SK-N-SH (cell line): Measurements from ENCODE around the gene ROBO4.

Experiments used
- EP300 ChIP-seq, 2 experiments: IDR thresholded peaks; 2 replicates each; pipeline versions ENCODE4 v1.4.0 to v1.6.1; 2012; ENCODE audit warnings: borderline replicate concordance in 1 of 2, low read depth in 1 of 2, low read length in 1 of 2
- IRF3 ChIP-seq: fragments of 150-350 bp; IDR thresholded peaks from 2 replicates; pipeline ENCODE4 v1.6.1; 2016; ENCODE audit warnings: mild to moderate bottlenecking, low read depth, low read length
- POLR2AphosphoS5 ChIP-seq: IDR thresholded peaks from 2 replicates; pipeline ENCODE4 v1.6.1; 2012; ENCODE audit warnings: low read depth, low read length
- TAF1 ChIP-seq: IDR thresholded peaks from 2 replicates; pipeline ENCODE4 v1.6.1; 2012; ENCODE audit warnings: low read depth, mild to moderate bottlenecking, low read length, moderate library complexity, borderline replicate concordance
- TEAD4 ChIP-seq: IDR thresholded peaks from 2 replicates; pipeline ENCODE4 v1.4.0; 2012; ENCODE audit warnings: mild to moderate bottlenecking, borderline replicate concordance; ENCODE audit not compliant: insufficient read depth
- USF1 ChIP-seq: IDR thresholded peaks from 2 replicates; pipeline ENCODE4 v1.4.0; 2012; ENCODE audit warnings: low read depth, borderline replicate concordance
- YY1 ChIP-seq: IDR thresholded peaks from 2 replicates; pipeline ENCODE4 v1.4.0; 2012; ENCODE audit warnings: low read depth, mild to moderate bottlenecking
- TF ChIP-seq, protein P1 (sequence below): fragments of 200-600 bp; sonication (generic); IDR thresholded peaks from 2 replicates; pipeline ENCODE4 v1.6.1; 2017; ENCODE audit warnings: antibody characterized with exemption, mild to moderate bottlenecking, moderate library complexity

GRCh38 chr11:124877631-124877909 lies 20.1 kb downstream of the ROBO4 start:
- TF ChIP-seq POLR2AphosphoS5, result no peak
- TF ChIP-seq YY1, result no peak
- no peak for TF ChIP-seq TAF1
- TF ChIP-seq, protein P1, sequence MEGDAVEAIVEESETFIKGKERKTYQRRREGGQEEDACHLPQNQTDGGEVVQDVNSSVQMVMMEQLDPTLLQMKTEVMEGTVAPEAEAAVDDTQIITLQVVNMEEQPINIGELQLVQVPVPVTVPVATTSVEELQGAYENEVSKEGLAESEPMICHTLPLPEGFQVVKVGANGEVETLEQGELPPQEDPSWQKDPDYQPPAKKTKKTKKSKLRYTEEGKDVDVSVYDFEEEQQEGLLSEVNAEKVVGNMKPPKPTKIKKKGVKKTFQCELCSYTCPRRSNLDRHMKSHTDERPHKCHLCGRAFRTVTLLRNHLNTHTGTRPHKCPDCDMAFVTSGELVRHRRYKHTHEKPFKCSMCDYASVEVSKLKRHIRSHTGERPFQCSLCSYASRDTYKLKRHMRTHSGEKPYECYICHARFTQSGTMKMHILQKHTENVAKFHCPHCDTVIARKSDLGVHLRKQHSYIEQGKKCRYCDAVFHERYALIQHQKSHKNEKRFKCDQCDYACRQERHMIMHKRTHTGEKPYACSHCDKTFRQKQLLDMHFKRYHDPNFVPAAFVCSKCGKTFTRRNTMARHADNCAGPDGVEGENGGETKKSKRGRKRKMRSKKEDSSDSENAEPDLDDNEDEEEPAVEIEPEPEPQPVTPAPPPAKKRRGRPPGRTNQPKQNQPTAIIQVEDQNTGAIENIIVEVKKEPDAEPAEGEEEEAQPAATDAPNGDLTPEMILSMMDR, result no peak
- TF ChIP-seq EP300 (IDR thresholded peaks at IDR 0.05; ENCODE audit: borderline replicate concordance in 1 of 2, low read depth in 1 of 2, low read length in 1 of 2), result no peak
- no peak for TF ChIP-seq USF1
- TF ChIP-seq TEAD4, result no peak
- TF ChIP-seq IRF3, result no peak
